Urinary bladder (tissue), 4 donors: ENCODE measurements around the gene TYROBP. TPM values are rescaled to one million over a fixed set of nuclear protein-coding genes. Genes with fewer than 3 reads are reported as not detected.
"Not testable (repeated sequence)": the region's sequence is repeated elsewhere in the genome, so short reads cannot be mapped to it uniquely, and the experiment has no call there.

Source experiments
- DNase-seq: peaks from one replicate; pipeline ENCODE4 v3.0.0-alpha.2; 2015; ENCODE audit errors: extremely low spot score
- H3K27ac ChIP-seq: one replicate; pipeline ENCODE4 v1.5.1; 2013; ENCODE audit warnings: low read depth, mild to moderate bottlenecking, moderate library complexity
- H3K36me3 ChIP-seq: one replicate; pipeline ENCODE4 v1.6.1; 2013; ENCODE audit warnings: mild to moderate bottlenecking, moderate library complexity; ENCODE audit not compliant: insufficient read depth
- H3K4me1 ChIP-seq: one replicate; pipeline ENCODE4 v1.6.1; 2013; ENCODE audit warnings: mild to moderate bottlenecking, moderate library complexity; ENCODE audit not compliant: insufficient read depth
- H3K4me3 ChIP-seq: one replicate; pipeline ENCODE4 v1.5.1; 2013; ENCODE audit warnings: low read depth, low read length
- WGBS: extraction: QIAGEN DNeasy Blood & Tissue Kit; methylation state at CpG from one replicate; pipeline ENCODE4 v1.1.7; 2013; 5-methylcytosine and 5-hydroxymethylcytosine counted together
- polyA plus RNA-seq: library from polyadenylated mRNA; stranded (reverse); fragments of 200-250 nt; gene quantifications from one replicate; pipeline ENCODE4 v1.2.3, GENCODE V29; 2013
- total RNA-seq: library from RNA; depleted of rRNA; stranded (reverse); fragments of >200 nt; gene quantifications from one replicate; pipeline ENCODE4 v1.2.3, GENCODE V29; 2014
- donor health status: healthy with polysubstance abuse.
- donor health status: healthy.

The TYROBP gene
- total and polyA plus RNA-seq, 2 donors, result 5.1 to 113 TPM

DNA sequence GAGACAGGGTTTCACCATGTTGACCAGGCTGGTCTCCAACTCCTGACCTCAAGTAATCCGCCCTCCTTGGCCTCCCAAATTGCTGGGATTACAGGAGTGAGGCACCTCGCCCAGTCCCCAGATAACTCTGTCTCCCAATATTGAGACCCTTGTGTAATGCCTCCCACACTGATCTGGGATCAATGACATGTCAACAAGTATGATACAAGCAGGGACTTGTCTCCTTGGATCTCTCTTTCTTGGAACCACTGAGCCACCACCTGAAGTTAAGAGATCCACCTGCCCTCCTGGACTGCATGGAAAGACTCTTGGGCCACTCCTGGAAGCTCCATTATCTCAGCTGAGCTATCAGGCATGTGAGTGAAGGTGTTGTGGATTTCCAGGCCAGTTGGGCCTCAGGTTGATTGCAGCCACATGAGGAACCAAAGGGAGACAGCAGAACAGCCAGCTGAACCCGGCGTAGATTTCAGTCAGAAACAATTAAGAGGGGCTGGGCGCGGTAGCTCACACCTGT is 22.8 kb downstream of the TYROBP start:
- H3K4me3 ChIP-seq, result no peak overlapping the region
- 92% methylated on average over 6 of the region's 6 CpGs for WGBS
- H3K27ac ChIP-seq, result no peak overlapping the region
- no peaks in the 10 kb centered on the region for H3K4me1 ChIP-seq
- DNase-seq, result no peak
- H3K36me3 ChIP-seq, result peaks cover 5% of the 10 kb centered on the region

DNA sequence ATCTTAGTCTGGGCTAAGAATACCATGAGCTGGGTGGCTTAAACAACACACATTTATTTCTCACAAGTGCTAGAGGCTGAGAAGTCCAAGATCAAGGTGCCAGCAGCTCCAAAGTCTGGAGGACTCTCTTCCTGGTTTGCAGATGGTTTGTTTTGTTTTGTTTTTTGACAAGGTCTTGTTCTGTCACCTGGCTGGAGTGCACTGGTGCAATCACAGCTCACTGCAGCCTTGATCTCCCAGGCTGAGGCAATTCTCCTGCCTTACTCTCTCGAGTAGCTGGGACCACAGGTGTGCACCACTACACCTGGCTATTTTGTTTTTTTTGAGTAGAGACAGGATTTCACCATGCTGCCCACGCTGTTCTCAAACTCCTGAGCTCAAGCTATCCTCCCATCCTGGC is 24.2 kb downstream of the TYROBP start:
- Histone ChIP-seq H3K36me3 (peaks cover 4% of the 10 kb centered on the region), H3K4me1 (no peaks in the 10 kb centered on the region), H3K4me3 (no peak overlapping the region)

DNA sequence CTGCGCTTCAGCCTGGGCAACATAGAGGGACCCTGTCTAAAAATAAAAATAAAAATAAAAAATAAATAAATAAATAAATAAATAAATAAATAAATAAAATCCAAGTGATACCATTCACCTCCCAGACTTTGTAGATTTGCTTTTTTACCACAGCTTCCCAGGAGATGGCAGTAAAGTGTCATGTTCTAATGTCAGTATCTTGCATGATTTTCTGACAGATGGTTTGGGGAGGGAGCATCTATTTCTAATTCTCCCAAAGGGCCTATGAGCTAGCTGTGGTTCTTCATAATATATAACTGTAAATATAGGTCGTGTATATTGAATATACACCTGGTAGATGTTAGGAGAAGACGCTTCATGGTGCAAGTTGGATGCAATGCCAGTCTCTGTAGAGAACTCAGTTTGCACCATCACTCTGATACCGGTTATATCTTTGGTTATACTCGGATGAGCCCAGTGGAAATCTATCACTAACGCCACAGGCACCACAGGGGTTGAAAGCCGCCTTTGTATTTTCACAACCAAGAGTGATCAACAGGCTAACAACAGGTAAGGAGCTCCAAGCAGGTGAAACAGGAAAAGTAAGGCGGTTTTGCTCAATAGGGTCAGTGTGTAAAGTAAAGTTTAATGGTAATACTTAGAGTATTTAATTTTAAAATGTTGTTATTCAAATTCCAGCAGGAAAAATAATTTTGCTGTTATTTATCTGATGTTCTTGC is 25.8 kb downstream of the TYROBP start:
- Histone ChIP-seq H3K4me3 (no peak overlapping the region), H3K36me3 (no peaks in the 10 kb centered on the region), H3K27ac (no peak overlapping the region), H3K4me1 (no peaks in the 10 kb centered on the region)
- peak; percentile 65 for DNase-seq
- WGBS, result 26% methylated on average over 8 of the region's 8 CpGs

More for the DNA sequence above, 24.2 kb downstream of the TYROBP start:
- no peak overlapping the region for H3K27ac ChIP-seq
- WGBS, result 69% methylated on average over 2 of the region's 2 CpGs
- DNase-seq, result no peak

DNA sequence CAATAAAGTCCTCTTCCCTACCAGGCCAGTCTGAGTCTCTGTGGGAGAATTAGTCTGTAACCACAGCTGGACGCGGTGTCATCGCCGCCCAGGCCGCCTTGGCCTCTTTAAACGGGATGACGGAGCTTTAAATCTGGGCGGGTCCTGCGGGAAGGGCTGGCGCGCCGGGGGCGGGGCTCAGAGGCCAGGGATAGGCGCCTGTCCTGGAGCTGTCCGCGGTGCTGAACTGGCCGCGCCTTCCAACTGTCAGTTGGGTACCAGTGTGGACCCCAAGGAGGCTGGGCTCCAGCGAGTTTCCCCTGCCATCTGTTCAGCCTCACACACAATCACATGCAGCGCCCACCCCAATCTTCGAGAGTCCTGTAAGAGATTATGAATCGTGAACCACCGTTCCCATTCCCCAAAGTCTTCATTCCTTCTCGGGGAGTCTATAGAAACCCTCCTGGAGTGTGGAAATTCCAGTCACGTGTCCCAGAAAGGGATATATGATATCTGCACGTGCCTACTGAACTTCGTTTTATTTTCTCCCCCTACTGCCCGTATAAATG is 28.3 kb downstream of the TYROBP start:
- Histone ChIP-seq H3K4me1 (no peaks in the 10 kb centered on the region), H3K4me3 (no peak overlapping the region), H3K27ac (no peak overlapping the region), H3K36me3 (no peaks in the 10 kb centered on the region)
- no peak for DNase-seq
- WGBS, result 2% methylated on average over 28 of the region's 28 CpGs

DNA sequence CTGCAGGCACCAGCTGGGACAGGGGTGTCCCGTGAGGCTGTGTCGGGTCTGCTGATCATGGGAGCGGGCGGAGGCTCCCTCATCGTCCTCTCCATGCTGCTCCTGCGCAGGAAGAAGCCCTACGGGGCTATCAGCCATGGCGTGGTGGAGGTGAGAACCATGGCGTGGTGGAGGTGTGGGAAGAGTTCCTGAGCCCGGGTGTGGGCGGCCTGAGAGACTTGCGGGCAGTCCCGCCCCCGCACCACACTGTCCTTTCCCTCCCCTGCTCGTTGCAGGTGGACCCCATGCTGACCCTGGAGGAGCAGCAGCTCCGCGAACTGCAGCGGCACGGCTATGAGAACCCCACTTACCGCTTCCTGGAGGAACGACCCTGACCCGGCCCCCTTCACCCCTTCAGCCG is 29.0 kb downstream of the TYROBP start:
- H3K4me3 ChIP-seq, result no peak overlapping the region
- no peak for DNase-seq
- WGBS, result 49% methylated on average over 23 of the region's 23 CpGs
- no peaks in the 10 kb centered on the region for H3K36me3 ChIP-seq
- H3K4me1 ChIP-seq, result no peaks in the 10 kb centered on the region
- no peak overlapping the region for H3K27ac ChIP-seq

DNA sequence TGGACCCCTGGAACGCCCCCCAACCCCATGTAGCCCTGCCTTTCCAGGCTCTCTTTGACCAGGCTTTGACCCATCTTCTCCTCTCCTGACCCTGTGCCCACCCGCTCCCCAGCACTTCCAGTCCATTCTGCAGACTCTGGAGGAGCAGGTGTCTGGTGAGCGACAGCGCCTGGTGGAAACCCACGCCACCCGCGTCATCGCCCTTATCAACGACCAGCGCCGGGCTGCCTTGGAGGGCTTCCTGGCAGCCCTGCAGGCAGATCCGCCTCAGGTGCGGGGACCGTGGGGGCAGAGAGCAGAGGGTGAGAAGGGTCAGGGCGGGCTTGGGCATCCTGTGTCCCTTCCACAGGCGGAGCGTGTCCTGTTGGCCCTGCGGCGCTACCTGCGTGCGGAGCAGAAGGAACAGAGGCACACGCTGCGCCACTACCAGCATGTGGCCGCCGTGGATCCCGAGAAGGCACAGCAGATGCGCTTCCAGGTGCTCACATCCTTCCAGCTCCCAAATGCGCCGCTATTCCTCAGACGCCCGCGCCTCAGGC is 33.6 kb downstream of the TYROBP start:
- Histone ChIP-seq H3K4me1 (peaks cover 2% of the 10 kb centered on the region), H3K4me3 (no peak overlapping the region), H3K27ac (no peak overlapping the region), H3K36me3 (no peaks in the 10 kb centered on the region)
- no peak for DNase-seq
- 93% methylated on average over 32 of the region's 32 CpGs for WGBS

DNA sequence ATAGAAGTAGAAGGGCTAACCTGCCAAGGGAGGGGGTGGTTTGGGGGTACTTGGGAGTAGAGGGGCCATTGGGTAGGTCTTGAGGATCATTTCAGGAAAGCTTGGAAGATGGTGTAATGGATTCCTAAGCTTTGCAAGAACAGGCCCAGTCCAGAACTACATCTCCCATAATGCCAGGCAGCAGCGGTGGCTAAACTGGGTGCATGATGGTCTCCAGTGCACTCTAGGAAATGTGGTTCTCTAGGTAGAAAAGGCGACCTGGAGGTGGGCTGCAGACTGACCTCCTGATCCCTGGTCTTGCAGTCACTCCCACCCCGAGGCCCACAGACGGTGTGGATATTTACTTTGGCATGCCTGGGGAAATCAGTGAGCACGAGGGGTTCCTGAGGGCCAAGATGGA is 35.9 kb downstream of the TYROBP start:
- H3K4me3 ChIP-seq, result no peak overlapping the region
- peaks cover 4% of the 10 kb centered on the region for H3K4me1 ChIP-seq
- no peak for DNase-seq
- no peak overlapping the region for H3K27ac ChIP-seq
- no peaks in the 10 kb centered on the region for H3K36me3 ChIP-seq
- 85% methylated on average over 5 of the region's 5 CpGs for WGBS

DNA sequence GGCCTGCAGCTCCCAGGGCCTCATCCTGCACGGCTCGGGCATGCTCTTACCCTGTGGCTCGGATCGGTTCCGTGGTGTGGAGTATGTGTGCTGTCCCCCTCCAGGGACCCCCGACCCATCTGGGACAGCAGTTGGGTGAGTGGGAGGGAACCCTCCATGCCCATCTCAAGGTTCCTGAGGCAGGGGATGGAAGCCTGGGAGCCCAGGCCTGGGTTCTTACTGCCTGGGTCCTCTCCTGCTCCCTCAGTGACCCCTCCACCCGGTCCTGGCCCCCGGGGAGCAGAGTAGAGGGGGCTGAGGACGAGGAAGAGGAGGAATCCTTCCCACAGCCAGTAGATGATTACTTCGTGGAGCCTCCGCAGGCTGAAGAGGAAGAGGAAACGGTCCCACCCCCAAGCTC is 36.5 kb downstream of the TYROBP start:
- no peak for DNase-seq
- WGBS, result 86% methylated on average over 12 of the region's 12 CpGs

DNA sequence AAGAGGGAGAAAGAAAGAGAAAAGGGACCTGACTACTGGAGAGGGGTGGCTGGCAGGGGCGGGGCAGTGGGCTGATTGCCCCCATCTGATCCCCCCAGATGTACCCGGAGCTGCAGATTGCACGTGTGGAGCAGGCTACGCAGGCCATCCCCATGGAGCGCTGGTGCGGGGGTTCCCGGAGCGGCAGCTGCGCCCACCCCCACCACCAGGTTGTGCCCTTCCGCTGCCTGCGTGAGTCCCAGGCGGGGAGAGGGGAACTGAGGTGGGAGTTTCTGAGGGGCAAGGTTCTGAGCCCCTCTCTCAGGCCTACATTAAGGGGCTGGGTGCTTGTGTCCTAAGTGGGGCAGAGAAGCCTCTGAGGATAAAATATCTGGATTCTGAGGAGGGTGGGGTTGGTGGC is 37.3 kb downstream of the TYROBP start:
- Histone ChIP-seq H3K27ac (no peak overlapping the region), H3K36me3 (no peaks in the 10 kb centered on the region), H3K4me1 (peaks cover 4% of the 10 kb centered on the region), H3K4me3 (no peak overlapping the region)
- DNase-seq, result no peak
- 81% methylated on average over 12 of the region's 12 CpGs for WGBS

More for the DNA sequence above, 36.5 kb downstream of the TYROBP start:
- no peaks in the 10 kb centered on the region for H3K36me3 ChIP-seq
- H3K4me1 ChIP-seq, result peaks cover 4% of the 10 kb centered on the region
- no peak overlapping the region for H3K4me3 ChIP-seq
- H3K27ac ChIP-seq, result no peak overlapping the region

DNA sequence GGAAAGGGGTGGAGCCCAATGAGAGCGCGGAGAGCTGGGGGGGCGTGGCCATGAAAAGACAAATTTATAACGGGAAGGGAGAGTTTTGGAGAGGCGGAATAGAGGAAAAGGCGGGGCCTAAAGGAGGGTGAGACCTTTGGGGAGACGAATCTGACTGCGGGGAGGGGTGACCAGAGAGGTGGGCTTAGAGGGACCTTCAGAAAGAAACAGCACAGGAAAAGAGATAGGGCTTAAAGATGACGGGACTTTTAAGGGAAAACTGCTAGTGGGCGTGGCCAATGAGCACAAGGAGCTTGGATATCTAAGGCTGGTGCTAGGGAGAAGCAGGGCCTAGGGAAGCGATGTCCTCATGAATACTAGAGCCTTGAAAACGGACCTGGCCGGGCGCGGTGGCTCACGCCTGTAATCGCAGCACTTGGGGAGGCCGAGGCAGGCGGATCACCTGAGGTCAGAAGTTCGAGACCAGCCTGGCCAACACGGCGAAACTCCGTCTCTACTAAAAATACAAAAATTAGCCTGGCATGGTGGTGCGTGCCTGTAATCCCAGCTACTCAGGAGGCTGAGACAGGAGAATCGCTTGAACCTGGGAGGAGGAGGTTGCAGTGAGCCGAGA is 37.9 kb downstream of the TYROBP start:
- not testable (repeated sequence) for H3K4me1 ChIP-seq, DNase-seq, H3K27ac ChIP-seq, H3K4me3 ChIP-seq, H3K36me3 ChIP-seq
- 38% methylated on average over 26 of the region's 26 CpGs for WGBS

DNA sequence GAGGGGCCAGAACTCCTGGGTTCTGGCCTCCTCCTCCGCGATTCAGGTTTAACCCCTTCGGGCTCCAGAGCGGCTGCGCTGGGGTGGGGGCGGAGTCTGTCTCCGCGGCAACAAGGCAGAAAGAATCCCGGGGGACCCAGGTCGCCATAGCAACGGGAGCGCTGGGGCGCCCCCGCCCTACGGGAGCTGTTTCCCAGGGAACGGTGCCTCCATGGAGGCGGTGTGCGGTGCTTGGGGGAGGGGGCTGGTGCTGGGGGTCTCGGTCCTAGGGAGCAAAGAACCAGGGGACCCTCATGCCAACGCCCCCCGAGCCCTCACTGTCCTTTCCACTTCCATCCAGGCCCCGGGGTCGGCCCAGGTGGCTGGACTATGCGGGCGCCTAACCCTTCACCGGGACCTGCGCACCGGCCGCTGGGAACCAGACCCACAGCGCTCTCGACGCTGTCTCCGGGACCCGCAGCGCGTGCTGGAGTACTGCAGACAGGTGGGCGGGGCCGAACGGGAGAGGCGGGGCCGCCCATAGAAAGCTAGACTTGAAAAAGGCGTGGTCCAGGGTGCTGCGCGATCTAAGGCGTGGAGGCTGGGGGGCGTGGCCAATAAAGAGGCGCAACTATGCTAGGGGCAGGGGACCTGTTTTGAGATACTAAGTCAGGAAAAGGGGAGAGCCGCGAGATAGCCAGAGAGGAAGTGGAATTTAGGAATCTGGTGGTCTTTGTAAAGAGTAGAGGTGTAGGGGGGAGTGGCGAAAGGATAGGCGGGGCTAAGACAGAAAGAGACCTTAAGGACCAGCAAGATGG is 38.6 kb downstream of the TYROBP start:
- Histone ChIP-seq H3K4me1 (peaks cover 4% of the 10 kb centered on the region), H3K27ac (no peak overlapping the region), H3K36me3 (no peaks in the 10 kb centered on the region), H3K4me3 (no peak overlapping the region)
- WGBS, result 2% methylated on average over 51 of the region's 51 CpGs
- DNase-seq, result no peak

DNA sequence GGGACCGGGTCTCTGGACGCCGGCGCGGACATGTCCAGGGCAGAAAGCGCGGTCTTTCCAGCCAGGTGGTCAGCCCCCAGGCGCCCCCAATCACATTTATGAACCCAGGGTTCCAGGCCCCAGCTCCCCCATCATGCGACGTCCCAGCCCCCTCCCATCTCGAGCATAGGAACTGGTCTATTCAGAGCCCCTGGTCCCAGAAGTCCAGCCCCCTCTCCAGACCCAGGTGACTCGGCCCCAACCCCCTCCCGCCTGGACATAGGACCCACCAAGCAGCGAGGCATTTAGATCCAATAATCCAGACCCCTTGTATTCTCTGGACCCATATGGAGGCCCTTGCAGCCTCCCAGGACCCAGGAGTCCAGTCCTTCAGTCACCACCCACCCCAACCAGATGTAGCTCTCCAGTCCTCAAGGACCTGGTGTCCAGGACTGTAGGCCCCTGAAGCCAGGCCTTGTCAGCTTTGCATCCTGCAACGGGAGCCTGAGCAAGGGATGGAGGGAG is 39.2 kb downstream of the TYROBP start:
- Histone ChIP-seq H3K27ac (no peak overlapping the region), H3K4me3 (peak overlapping the region; percentile 40), H3K4me1 (peaks cover 4% of the 10 kb centered on the region), H3K36me3 (no peaks in the 10 kb centered on the region)
- no peak for DNase-seq
- WGBS, result 1% methylated on average over 15 of the region's 15 CpGs

DNA sequence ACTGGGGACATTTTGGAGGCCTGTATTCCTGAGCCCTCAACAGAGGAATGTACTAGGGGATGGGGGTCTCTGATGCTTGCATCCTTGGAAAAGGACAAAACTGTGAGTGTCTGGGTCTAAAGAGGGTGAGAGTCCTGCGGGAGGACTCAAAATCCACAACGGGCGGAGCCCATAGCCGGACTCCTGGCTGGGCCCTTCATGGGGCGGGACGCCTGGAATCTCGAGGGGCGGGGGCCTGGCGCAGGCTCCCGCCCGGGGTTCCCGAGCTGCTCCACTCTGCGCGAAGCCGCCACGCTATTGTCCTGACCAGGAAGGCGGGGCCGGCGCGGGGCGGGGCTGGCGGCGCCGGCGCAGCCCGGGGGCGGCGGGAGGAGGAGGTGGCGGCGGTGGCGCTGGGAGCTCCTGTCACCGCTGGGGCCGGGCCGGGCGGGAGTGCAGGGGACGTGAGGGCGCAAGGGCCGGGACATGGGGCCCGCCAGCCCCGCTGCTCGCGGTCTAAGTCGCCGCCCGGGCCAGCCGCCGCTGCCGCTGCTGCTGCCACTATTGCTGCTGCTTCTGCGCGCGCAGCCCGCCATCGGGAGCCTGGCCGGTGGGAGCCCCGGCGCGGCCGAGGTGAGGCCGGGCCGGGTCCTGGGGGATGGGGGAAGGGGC is 39.8 kb downstream of the TYROBP start, which contains the start of gene APLP1:
Gene APLP1 (plus strand): TSS at position 403 of the 651 bp plus-strand sequence. CDS start 63 bp downstream, at position 466.
- DNase-seq, result no peak
- Histone ChIP-seq H3K4me3 (peak within 1 kb of the TSS; percentile 40), H3K36me3 (no peaks in the 10 kb centered on the region), H3K4me1 (peaks cover 4% of the 10 kb centered on the region), H3K27ac (no peak within 1 kb of the TSS)
- under 1% methylated on average over 60 of the region's 60 CpGs for WGBS
